Caki2 (cell line): Measurements from ENCODE around the gene MYO1A. TPM values are rescaled to one million over a fixed set of nuclear protein-coding genes. Genes with fewer than 3 reads are reported as not detected.
"Not testable (repeated sequence)": the region's sequence is repeated elsewhere in the genome, so short reads cannot be mapped to it uniquely, and the experiment has no call there.

Experiments used
- DNase-seq: peaks from one replicate; pipeline ENCODE4 v3.0.0-alpha.2; 2015; ENCODE audit warnings: low read depth
- in situ Hi-C: cut with HindIII; loops from 2 replicates; pipeline ENCODE4 v1.10.0; 2016; ENCODE audit warnings: low sequenced_read_pairs, low pct_unique_long_range_greater_than_20kb, mixed read lengths
- total RNA-seq: library from RNA; depleted of rRNA; stranded (reverse); fragments of >200 nt; shearing (Covaris generic); gene quantifications from 2 replicates; pipeline ENCODE4 v1.2.3, GENCODE V29; 2014; ENCODE audit warnings: low replicate concordance

MYO1A gene
- total RNA-seq, 1 experiment from 2014 or later: not detected

- in situ Hi-C loops: no loop called here
- peak; percentile 98 for DNase-seq
Measured at GRCh38 chr12:57088354-57089270, 38.7 kb upstream of the MYO1A start, which contains the start of gene NAB2. NAB2 (plus strand) TSS chr12:57089114; CDS start chr12:57089272, 158 bp downstream.

- peak; percentile 98 for DNase-seq
- in situ Hi-C loops: no loop called here
Measured at GRCh38 chr12:57087691-57088353, 37.9 kb upstream of the MYO1A start.

DNA sequence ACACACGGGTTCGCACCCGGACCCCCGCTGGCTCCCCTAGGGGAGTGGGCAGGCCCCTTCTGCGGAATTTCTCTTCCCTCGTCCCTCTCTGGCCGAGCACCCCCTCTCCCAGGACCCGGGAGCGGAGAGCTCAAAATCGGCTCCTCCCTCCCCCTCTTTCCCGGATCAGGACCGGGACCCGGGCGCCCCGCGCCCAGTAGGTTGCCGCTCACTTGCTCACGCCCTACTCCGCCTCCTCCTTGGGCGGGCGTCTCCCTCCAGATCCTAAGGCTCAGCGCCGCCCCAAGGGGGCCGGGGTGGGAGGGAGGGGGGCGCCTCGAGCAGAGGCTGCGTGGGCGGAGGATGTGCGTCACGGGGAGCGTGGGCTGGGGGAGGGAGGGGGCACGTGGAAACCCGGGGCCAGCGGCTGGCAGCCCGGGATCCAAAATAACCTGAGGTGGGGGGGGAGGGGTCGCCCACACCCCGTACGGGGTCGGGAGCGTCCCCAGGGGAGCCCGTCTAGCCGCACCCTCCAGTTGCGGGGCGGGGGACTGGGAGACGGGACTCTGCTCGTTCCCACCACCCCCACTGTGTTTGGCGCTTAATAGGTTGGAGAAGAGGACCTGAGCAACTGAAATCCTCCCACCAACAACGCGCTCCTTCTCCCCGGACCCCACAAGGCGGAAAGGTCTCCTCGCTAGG lies 37.2 kb upstream of the MYO1A start:
- in situ Hi-C loops: no loop called here
- peak; percentile 82 for DNase-seq

- peak; percentile 74 for DNase-seq
- in situ Hi-C loops: no loop called here
Measured at GRCh38 chr12:57086493-57087009, 36.6 kb upstream of the MYO1A start.

DNA sequence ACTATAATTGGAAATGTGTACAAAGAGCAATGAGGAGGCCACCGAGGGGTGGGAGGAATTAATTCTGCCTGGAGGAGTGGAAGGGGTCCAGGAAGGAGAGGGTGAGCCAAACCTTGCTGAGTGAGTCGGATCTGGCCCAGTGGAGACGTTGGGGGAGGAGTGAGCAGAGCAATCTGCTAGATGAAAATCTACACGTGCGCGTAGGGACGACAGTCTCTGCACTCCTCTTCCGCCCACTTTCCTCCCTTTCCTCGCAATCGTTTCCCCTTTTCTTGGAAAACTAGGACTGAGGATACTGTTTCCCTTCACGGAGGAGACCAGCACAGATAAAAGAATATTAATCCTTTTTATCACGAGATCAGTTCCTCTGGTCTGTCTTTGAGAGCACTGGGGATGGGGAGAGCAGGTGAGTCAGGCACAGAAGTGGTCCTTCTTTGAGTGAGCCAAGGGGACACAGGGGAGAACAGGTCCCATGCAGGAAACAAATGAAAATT lies 36.1 kb upstream of the MYO1A start:
- in situ Hi-C loops: no loop called here
- no peak for DNase-seq

DNA sequence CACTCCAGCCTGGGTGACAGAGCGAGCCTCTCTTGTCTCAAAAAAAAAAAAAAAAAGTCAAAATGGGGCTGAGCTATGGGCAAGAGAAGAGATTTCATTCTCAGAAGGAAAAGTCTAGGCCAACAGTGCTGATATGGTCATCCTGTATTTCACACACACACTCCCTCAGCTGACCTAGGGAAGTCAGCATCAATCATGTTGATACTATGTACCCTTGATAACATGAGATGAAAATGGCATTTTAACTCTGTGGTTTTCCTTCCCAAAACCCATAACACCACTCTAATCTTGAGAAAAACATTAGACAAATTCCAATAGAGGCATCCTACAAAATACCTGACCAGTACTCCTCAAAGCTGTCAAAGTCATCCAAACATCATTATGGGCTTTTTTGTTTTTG lies 30.9 kb upstream of the MYO1A start:
- in situ Hi-C loops: no loop called here
- no peak for DNase-seq

- in situ Hi-C loops: no loop called here
- DNase-seq: no peak
Measured at GRCh38 chr12:57079821-57080220, 29.9 kb upstream of the MYO1A start.

GRCh38 chr12:57078519-57079404 lies 28.8 kb upstream of the MYO1A start, which contains the start of gene NEMP1:
NEMP1 (minus strand) TSS chr12:57078791; CDS start chr12:57078745, 46 bp downstream.
- peak; percentile 100 for DNase-seq
- in situ Hi-C loops: no loop called here

- DNase-seq, in situ Hi-C loops: not testable (repeated sequence)
Measured at GRCh38 chr12:57073566-57074450, 23.9 kb upstream of the MYO1A start.

DNA sequence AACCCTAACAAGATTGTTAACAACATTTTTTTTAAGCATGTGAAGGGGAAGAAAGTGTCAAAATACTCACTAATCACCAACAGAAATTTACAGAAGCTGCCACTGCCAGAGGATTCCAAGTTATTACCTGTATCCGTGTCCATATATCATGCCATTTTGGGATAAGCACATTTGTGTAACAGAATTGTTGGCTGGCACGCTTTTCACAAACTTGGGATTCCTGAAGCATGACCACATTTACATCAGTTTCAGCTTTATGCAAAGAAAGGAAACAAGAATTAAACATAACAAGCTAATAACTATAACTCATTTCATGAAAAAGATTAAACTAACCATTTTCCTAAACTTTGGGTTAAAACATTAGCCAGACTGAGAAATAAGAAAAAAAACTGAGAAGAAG lies 22.7 kb upstream of the MYO1A start:
- no peak for DNase-seq
- in situ Hi-C loops: no loop called here

GRCh38 chr12:57069523-57069922 lies 19.6 kb upstream of the MYO1A start:
- in situ Hi-C loops: no loop called here
- DNase-seq: peak; percentile 54

DNA sequence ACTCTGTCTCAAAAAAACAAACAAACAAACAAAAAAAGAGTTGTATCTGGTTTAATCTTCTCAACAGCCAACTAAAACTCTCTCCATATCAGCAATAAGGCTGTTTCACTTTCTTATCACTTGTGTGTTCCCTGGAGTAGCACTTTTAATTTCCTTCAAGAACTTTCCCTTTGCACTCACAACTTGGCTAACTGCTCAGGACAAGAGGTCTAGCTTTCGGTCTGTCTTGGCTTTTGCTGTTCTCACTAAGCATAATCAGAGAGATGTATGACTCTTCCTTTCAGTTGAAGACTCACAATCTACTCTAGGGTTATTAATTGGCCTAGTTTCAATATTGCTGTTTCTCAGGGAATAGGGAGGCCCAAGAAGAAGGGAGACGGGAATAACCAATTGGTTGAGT lies 16.3 kb upstream of the MYO1A start:
- no peak for DNase-seq
- in situ Hi-C loops: no loop called here

DNA sequence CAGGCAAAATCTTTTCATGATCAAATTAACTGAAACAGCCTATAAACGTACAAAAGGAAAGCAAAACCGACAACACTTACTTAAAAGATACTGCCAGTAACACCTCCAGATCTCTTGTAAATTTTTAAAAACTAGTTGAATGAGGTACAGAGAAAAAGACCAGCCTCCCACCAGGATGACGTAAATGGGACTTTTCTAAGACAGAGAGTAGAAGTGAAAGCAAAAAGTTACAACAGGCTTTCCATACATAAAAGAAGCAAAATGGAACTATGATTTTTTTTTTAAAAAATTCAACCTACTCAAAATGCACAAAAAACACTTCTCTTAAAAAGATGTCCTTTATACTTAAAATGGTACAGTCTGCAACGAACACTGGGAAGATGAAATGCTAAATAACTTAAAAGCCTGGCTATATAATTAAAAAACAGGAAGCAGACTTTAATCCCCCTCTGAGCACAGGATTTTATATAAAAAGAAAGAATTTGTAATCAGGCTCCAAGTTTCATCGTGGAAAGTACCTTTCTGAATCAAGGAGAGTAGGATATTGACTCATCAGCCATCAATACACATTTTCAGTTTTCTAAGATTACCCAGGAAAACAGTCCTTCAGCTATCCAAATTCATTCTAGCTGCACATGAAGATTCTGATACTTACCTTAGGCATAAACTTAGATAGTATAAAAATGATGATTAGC lies 14.2 kb upstream of the MYO1A start:
- in situ Hi-C loops: no loop called here
- DNase-seq: no peak

DNA sequence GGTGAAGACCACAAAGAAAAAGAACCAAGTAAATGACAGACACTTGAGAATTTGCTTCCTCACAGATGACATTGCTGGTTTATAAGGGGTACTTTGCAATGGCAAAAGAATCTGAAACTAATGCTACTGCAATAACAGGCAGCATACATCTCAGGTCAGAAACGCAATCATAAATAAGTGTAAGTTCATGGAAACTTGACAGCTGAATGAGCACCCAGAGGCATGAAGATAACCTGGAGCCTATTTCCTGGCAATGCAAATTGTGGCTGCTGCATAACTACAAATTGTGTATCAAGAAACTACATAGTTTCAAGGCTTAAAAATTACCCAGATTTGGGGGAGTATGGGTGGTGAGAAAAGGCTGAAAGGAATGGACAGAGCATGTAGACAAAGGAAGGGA lies 8.5 kb upstream of the MYO1A start:
- in situ Hi-C loops: no loop called here
- no peak for DNase-seq

DNA sequence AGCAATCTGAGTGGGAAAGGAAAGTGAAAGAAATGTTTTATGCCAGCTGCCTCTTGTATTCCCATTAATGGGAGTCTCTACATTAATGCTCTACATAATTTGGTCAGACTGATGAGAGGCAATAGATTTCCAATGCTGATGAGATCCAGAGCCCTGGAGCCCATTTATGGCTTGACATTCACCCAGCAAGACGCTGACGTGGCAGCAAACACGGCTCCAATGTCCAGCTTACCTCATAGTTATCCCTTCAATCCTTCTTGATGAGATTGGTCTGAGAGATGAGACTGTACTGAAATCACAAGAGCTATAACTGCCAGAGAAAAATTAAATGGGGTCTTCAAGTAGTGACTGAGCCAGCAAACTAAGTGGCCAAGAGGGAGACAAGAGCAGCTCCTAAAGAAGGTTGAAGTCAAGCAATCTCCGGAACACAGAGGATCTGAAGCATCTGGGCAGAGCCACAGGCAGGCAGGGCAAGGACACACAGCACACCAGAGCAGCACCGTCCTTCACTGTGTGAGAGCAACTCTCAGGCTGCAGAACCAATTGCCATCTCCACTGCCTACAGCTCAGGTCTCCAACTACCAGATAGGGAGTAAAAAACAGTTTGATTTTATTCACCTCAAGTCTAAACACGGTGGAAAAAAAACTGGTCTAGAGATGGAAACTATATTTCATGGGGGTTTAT lies 7.3 kb upstream of the MYO1A start:
- in situ Hi-C loops: no loop called here

GRCh38 chr12:57055824-57056223 lies 5.9 kb upstream of the MYO1A start:
- in situ Hi-C loops: no loop called here
- no peak for DNase-seq

More for the DNA sequence above, 7.3 kb upstream of the MYO1A start:
- no peak for DNase-seq
